Tibial artery (tissue), 4 donors: ENCODE measurements around the gene NPVF.
A peak's percentile ranks its signal among the peaks of the same experiment; 100 is the strongest.

Source experiments
- DNase-seq, 2 donors: peaks; one replicate each; pipeline ENCODE4 v3.0.0-alpha.2; 2019
- H3K27ac ChIP-seq, 2 donors: fragments of 200-600 bp; sonication (generic) in 1 of 2; 1 replicate in 1 of 2; 2 replicates in 1 of 2; pipeline ENCODE4 v1.5.1; 2018 to 2019; ENCODE audit warnings: mild to moderate bottlenecking in 1 of 2
- H3K27me3 ChIP-seq, 2 donors: fragments of 200-600 bp; sonication (generic) in 1 of 2; one replicate each; pipeline versions ENCODE4 v1.5.1 to v1.6.0; 2016 to 2019
- H3K36me3 ChIP-seq, 3 donors: fragments of 200-600 bp; sonication (generic) in 2 of 3; one replicate each; pipeline ENCODE4 v1.5.1; 2016 to 2019; ENCODE audit warnings: mild to moderate bottlenecking in 2 of 3
- H3K4me1 ChIP-seq, 4 donors: fragments of 200-600 bp; sonication (generic) in 2 of 4; 1 replicate in 3 of 4; 2 replicates in 1 of 4; pipeline ENCODE4 v1.5.1; 2016 to 2019
- H3K4me3 ChIP-seq, 2 donors: fragments of 200-600 bp; sonication (generic) in 1 of 2; 1 replicate in 1 of 2; 2 replicates in 1 of 2; pipeline ENCODE4 v1.5.1; 2018 to 2019; ENCODE audit warnings: mild to moderate bottlenecking in 2 of 2
- H3K9me3 ChIP-seq, 3 donors: fragments of 200-600 bp; sonication (generic) in 1 of 3; one replicate each; pipeline ENCODE4 v1.5.1; 2016 to 2019
- intact Hi-C: fragments of 100-400 bp; cut with DNase I; formaldehyde crosslinking; loops from one replicate; pipeline ENCODE4 v1.15.0; 2023; ENCODE audit warnings: low total_unique reads
- TF ChIP-seq, protein P1 (sequence below), 2 experiments: fragments of 200-600 bp in 1 of 2; fragments of 450-650 bp in 1 of 2; IDR thresholded peaks; one replicate each; pipeline ENCODE4 v1.5.1; 2017 to 2019; ENCODE audit warnings: antibody characterized with exemption in 2 of 2, mild to moderate bottlenecking in 1 of 2, moderate library complexity in 1 of 2

The NPVF gene

DNA sequence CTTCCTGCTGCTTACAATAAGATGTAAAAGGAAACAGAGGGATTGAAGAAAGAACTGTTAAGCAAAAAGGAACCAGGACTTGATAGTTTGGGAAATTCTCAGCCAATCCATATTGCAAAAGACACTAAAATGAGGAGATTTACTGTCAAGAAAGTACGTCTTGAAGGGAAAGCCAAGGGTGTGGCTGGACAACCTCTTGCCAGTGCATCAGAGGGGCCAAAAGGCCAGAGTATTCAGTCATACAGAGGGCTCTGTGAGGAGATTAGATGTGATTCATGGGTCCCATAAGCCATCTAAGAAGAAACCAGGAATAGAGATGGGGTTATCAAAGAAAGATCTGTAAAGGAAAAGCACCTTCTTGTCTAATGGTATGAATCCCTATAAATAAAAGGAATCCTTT is 25.4 kb upstream of the NPVF start:
- DNase-seq: no peak
- no peaks in the 10 kb centered on the region for H3K9me3 ChIP-seq
- TF ChIP-seq, protein P1, sequence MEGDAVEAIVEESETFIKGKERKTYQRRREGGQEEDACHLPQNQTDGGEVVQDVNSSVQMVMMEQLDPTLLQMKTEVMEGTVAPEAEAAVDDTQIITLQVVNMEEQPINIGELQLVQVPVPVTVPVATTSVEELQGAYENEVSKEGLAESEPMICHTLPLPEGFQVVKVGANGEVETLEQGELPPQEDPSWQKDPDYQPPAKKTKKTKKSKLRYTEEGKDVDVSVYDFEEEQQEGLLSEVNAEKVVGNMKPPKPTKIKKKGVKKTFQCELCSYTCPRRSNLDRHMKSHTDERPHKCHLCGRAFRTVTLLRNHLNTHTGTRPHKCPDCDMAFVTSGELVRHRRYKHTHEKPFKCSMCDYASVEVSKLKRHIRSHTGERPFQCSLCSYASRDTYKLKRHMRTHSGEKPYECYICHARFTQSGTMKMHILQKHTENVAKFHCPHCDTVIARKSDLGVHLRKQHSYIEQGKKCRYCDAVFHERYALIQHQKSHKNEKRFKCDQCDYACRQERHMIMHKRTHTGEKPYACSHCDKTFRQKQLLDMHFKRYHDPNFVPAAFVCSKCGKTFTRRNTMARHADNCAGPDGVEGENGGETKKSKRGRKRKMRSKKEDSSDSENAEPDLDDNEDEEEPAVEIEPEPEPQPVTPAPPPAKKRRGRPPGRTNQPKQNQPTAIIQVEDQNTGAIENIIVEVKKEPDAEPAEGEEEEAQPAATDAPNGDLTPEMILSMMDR (IDR thresholded peaks at IDR 0.05): no peak
- no peak overlapping the region for H3K4me3 ChIP-seq
- H3K4me1 ChIP-seq: no peaks in the 10 kb centered on the region
- H3K27ac ChIP-seq: no peak overlapping the region
- no peaks in the 10 kb centered on the region for H3K36me3 ChIP-seq
- no peaks in the 10 kb centered on the region for H3K27me3 ChIP-seq
- intact Hi-C loops: no loop called here

DNA sequence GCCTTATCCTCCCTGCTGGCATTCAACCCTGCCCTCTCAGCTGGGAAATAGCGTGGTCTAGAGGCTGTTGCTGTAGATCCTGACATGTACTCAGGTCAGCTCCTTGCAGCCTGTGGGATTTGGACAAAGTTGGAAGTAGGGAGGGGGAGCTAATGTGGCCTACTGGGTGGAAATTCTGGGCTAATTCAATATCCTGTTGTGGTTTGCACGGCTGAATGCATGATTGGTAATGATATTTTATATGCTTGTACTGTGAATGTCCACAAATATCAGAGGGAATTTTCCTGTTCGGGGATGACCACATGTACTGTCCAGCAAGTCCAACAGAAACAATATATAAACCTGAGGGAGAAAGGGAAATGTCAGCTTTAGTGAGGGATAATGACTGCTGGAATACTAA is 22.1 kb upstream of the NPVF start:
- Histone ChIP-seq H3K4me3 (no peak overlapping the region), H3K9me3 (no peaks in the 10 kb centered on the region), H3K36me3 (no peaks in the 10 kb centered on the region), H3K27ac (no peak overlapping the region), H3K4me1 (peaks cover 0 to 1% (median 0%) of the 10 kb centered on the region in 4 donors), H3K27me3 (no peaks in the 10 kb centered on the region)
- intact Hi-C loops: no loop called here
- TF ChIP-seq, protein P1 (IDR thresholded peaks at IDR 0.05): no peak
- DNase-seq: no peak

DNA sequence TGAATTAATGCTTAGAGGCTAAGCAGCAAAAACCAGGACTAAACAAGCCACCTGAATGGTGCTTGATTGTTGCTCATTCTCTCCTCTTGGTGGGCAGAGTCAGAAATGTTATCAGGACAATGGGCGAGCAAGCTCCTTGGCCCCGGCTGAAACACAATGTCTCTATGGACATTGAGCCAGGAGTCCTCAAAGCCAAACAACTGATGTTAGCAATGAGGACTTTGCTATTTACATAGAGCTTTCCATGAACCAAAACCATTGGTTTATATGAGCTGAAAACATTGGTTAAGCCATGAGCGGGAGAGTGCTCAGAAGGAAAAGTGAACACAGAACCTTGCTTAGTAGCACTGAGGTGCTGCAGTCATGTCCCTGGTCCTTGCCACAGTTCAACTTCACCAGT is 21.5 kb upstream of the NPVF start:
- no peaks in the 10 kb centered on the region for H3K27me3 ChIP-seq
- no peak overlapping the region for H3K4me3 ChIP-seq
- no peak overlapping the region for H3K27ac ChIP-seq
- no peaks in the 10 kb centered on the region for H3K36me3 ChIP-seq
- intact Hi-C loops: no loop called here
- peaks cover 0 to 7% (median 4%) of the 10 kb centered on the region in 4 donors for H3K4me1 ChIP-seq
- H3K9me3 ChIP-seq: no peaks in the 10 kb centered on the region
- TF ChIP-seq, protein P1 (IDR thresholded peaks at IDR 0.05): no peak
- no peak for DNase-seq

DNA sequence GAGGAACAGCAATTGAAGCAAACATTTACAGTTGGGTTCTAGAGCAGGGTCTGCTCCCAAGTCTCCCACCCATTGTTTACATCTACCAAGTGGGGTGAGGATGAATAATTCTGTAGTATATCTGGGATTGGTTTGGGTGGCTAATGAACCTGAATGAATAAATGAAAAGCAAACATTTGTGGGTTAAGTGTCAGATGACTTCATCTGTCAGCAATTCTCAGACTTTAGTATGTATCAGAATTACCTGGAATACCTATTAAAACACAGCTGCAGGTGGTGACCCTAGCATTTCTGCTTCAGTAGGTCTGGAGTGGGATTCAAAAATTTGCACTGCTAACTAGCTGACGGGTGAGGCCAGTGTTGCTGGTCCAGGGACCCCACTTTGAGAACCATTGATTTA is 18.0 kb upstream of the NPVF start:
- Histone ChIP-seq H3K27me3 (no peaks in the 10 kb centered on the region), H3K9me3 (no peaks in the 10 kb centered on the region), H3K27ac (no peak overlapping the region), H3K4me3 (no peak overlapping the region), H3K4me1 (peaks cover 0 to 31% (median 18%) of the 10 kb centered on the region in 4 donors), H3K36me3 (no peaks in the 10 kb centered on the region)
- no peak for DNase-seq
- intact Hi-C loops: no loop called here
- TF ChIP-seq, protein P1 (IDR thresholded peaks at IDR 0.05): no peak

DNA sequence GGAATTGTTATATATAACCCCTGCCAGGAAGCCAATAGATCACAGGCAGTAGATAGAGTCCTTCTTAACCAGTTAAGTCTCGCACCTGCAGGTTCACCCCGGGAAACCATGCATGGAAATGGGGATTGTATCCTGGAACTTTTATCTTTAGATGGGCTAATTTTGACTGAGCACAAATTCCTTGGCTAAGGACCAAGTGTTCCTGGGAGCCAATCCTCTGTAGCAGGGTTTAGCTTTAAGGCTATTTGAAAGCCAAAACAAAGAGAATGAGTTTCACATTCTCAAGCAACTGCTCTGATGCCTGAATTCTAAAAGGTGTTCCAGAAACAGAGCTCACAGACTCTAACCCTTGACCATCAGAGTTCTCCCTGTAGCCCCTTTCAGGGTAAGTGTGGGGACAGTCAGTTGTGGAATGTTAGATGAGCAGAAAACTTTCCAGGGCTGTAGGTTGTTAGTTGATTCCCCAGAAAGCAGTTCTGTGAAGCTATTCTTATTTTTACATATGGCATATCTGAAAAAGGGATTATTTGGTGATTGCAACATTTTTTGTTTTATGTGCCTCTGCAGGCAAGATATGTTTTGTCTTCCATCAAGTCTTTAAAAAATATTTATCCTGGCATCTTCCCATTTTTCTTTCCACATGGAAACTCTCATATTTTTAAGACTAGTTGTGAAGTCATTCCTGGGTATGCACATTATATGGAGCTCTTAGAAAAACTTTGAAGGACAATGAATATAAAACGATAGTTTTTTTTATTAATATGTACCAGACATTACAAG is 16.2 kb upstream of the NPVF start:
- H3K36me3 ChIP-seq: no peaks in the 10 kb centered on the region
- intact Hi-C loops: no loop called here
- TF ChIP-seq, protein P1 (IDR thresholded peaks at IDR 0.05): no peak
- no peaks in the 10 kb centered on the region for H3K9me3 ChIP-seq
- H3K27ac ChIP-seq: peak overlapping the region; percentile 53 to 73
- no peak for DNase-seq
- H3K4me3 ChIP-seq: no peak overlapping the region
- peaks cover 0 to 49% (median 24%) of the 10 kb centered on the region in 4 donors for H3K4me1 ChIP-seq
- no peaks in the 10 kb centered on the region for H3K27me3 ChIP-seq
